Effector CD4-positive, alpha-beta T cell (primary cell): ENCODE measurements around the gene HSPB9.
"Not testable (repeated sequence)": the region's sequence is repeated elsewhere in the genome, so short reads cannot be mapped to it uniquely, and the experiment has no call there.

Experiments
- DNase-seq: peaks from one replicate; pipeline ENCODE4 v3.0.0-alpha.2; 2020

HSPB9 gene

DNA sequence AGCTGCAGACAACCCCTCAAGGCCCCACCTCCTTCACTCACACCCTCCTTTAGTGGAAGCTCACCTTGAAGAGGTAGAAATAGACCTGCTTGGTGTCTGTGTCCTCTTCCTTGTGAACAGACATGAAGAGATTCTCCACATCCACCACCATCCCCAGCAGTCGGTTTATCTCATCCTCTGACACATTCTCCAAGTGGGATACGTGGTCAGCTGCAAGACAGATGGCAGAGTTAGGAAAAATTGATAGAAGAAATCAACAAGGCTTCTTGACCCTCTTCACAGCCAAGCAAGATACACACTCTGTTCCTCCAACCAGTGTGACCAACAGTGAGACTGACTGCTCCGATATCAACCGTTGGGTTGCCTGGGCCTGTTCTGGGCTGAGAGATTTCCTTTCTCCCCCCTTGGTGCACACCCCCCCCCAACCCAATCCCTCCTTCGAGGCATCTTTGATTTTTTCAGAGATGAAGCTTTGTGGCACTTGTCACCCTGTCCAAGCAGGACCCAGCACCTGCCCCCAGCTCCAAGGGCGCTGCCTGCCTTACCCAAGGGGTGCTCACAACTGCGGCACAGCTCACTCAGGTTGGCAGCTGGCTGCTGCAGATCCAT is 2.3 kb upstream of the HSPB9 start:
- DNase-seq, result no peak

GRCh38 chr17:42120770-42121769 is 1.5 kb upstream of the HSPB9 start, which contains the start of gene KAT2A:
KAT2A (minus strand) TSS chr17:42121367; CDS start chr17:42121304, 63 bp downstream.
- DNase-seq, result peak; percentile 71

GRCh38 chr17:42124256-42124655 is 1.7 kb downstream of the HSPB9 start:
- no peak for DNase-seq

DNA sequence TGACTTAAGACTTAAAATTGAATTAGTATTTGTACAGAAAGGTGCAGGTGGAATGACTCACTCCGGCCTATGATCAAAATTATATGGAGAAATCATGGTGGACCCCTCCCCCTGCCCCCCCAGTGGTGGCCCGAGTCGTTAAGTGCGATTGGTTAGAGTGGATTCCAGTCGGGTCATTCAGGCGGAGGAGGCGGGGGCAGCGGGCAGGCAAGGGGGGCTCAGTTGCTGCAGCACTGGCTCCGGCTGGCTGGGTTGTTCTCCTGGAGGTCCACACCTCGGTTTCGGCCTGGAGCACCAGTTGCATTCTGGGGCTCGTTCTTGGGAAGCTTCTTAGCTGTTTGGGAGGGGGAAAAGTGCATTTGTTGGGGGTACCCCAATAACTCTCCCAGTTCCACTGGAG is 3.0 kb downstream of the HSPB9 start:
- DNase-seq, result no peak

- no peak for DNase-seq
These were observed 4.2 kb downstream of the HSPB9 start for GRCh38 chr17:42126836-42127235.

DNA sequence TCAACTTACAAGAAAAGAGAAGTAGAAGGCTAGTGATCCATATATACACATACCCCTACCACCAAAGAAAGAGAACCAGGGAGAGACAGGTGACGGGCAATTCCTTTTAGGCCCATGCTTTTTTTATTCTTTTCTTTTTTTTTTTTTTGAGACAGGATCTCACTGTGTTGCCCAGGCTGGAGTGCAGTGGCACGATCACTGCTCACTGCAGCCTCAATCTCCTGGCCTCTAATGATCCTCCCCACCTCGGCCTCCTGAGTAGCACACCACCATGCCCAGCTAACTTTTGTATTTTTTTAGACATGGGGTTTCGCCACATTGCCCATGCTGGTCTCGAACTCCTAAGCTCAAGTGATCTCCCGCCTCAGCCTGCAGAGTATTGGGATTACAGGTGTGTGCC is 4.8 kb downstream of the HSPB9 start:
- DNase-seq, result no peak

- no peak for DNase-seq
These were observed 6.7 kb downstream of the HSPB9 start for GRCh38 chr17:42129109-42129837.

- DNase-seq, result no peak
These were observed 7.8 kb downstream of the HSPB9 start for GRCh38 chr17:42130310-42130936.

DNA sequence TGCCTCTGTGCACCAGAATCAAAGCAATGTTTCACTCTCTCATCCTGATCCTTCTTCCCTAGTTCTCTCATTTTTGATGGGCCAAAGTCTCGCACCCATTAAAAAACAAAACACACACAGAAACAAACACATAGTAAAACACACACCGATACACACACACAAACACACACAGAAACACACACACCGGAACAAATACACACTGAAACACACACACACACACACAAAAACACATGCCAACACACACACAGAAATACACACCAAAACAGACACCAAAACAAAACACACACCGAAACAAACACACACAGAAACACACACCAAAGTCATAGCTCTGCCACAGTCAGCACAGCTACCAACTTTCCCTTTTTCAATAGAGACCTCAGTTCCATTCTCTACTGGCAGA is 8.6 kb downstream of the HSPB9 start:
- DNase-seq, result no peak

GRCh38 chr17:42131981-42132432 is 9.4 kb downstream of the HSPB9 start:
- no peak for DNase-seq

GRCh38 chr17:42132941-42133340 is 10.3 kb downstream of the HSPB9 start:
- no peak for DNase-seq

- no peak for DNase-seq
These were observed 10.9 kb downstream of the HSPB9 start for GRCh38 chr17:42133461-42134041.

DNA sequence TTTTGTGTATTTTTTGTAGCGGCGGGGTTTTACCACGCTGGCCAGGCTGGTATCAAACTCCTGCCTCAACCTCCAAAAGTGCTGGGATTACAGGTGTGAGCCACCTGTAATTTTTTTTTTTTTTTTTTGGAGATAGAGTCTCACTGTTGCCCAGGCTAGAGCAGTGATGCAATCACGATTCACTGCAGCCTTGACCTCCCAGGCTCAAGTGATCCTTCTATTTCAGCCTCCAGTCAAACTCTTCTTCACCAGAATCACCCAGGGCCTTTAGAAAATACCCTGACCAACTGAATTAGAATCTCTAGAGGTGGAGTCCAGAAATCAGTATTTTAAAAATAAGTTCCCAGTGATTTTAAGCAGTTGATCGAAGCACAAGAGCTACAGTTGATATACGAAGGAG is 12.5 kb downstream of the HSPB9 start:
- no peak for DNase-seq

GRCh38 chr17:42135664-42136653 is 13.4 kb downstream of the HSPB9 start:
- DNase-seq, result no peak

GRCh38 chr17:42136654-42137051 is 14.0 kb downstream of the HSPB9 start:
- DNase-seq, result no peak

DNA sequence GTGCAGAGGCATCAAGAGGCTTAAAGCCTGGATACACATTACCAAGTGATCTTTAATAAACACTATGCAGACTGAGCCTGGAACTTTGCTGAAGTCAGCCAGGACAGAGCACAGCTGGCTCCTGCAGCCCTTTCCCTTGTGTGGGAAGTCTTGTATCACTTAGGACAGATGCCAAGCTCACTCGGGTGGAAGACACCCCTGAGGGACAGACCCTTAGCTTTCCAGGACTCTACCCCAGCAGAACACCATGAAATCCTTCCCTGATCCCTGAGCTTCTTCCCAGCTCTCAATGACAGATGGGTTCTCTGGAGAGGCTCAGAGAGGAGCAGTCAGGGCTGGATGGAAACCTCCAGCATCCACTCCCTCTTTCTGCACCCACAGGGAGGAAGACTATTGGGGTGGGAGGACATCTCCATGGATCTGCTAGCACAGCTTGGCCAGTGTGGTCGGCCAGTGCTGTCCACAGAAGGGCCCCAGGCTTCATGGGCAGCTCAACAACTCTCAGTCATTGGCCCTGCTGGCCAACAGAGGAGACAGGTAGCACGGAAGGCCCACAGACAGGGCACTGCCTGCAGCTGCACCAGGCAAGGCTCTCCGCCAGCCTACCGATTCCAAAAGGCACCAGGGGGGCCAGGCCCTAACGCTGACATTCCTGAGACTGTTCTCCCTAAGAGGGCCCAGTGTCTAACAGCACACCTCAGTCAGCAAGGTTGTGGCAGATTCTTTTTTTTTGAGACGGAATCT is 16.3 kb downstream of the HSPB9 start:
- DNase-seq, result no peak

- not testable (repeated sequence) for DNase-seq
These were observed 18.1 kb downstream of the HSPB9 start for GRCh38 chr17:42140690-42141089.

DNA sequence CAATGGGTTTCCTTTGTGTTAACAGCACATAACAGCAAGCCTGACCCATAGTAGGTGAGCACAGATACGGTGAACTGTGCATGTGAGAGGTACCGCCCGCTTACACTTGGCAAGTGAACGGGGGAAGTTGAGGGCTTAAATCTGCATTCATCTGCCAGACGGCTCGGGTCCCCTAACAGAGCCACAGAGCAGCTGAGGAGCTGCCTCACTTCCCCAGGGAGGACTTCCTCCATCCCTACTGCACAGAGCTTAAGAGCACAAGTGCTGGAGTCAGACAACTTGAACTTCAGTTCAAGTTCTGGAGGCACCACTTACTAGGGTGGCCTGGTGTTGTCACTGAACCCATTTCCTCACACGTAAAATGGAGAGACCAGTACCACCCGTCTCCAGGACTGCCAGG is 18.8 kb downstream of the HSPB9 start:
- no peak for DNase-seq

- DNase-seq, result no peak
These were observed 19.8 kb downstream of the HSPB9 start for GRCh38 chr17:42142371-42142896.

DNA sequence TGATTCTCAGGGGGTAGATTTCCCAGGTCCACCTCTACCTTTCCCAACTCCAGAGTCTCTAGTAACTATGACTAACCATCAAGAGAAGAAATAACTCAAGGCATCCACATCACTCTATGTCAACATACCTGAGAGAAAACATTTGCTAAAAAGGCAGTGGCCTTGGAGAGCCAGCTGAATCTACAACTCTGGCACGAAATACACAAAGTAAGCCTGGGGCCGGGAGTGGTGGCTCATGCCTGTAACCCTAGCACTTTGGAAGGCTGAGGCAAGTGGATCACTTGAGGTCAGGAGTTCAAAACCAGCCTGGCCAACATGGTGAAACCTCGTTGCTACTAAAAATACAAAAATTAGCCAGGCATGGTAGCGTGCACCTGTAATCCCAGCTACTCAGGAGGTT is 20.5 kb downstream of the HSPB9 start:
- DNase-seq, result not testable (repeated sequence)
